OCI-LY7 (cell line): ENCODE data around the gene MAL. TPM values are rescaled to one million over a fixed set of nuclear protein-coding genes. Genes with fewer than 3 reads are reported as not detected.

ENCODE experiments used
- BruUV-seq: library from RNA; stranded (reverse); fragments of 400-500 nt; replicated peaks from 2 replicates; lab custom pipeline; 2021; lab: Mats Ljungman, UMichigan
- CTCF ChIA-PET: fragments of 300-600 bp; sonication (Branson Sonifier 250); formaldehyde crosslinking; loops from one replicate; lab custom pipeline; 2022; ENCODE audit warnings: antibody characterized with exemption; ENCODE audit not compliant: unreplicated experiment; lab: Charles Lee
- POLR2A ChIA-PET: fragments of 300-600 bp; sonication (Branson Sonifier 250); formaldehyde crosslinking; loops from one replicate; lab custom pipeline; 2022; ENCODE audit warnings: antibody characterized with exemption; lab: Charles Lee
- DNase-seq: peaks from one replicate; pipeline ENCODE4 v3.0.0-alpha.2; 2015; ENCODE audit warnings: low spot score
- H2AFZ ChIP-seq: fragments of 200-600 bp; sonication (generic), shearing (Covaris generic); 2 replicates; pipeline ENCODE4 v1.6.1; 2014; ENCODE audit warnings: mild to moderate bottlenecking, antibody characterized with exemption, low read length, moderate library complexity
- H3K27ac ChIP-seq: fragments of 200-600 bp; sonication (generic); 2 replicates; pipeline ENCODE4 v1.5.1; 2014; ENCODE audit warnings: mixed run types, low read depth, mild to moderate bottlenecking, moderate library complexity, low read length, inconsistent platforms; ENCODE audit not compliant: poor library complexity, severe bottlenecking
- H3K36me3 ChIP-seq: fragments of 200-600 bp; sonication (generic); 2 replicates; pipeline ENCODE4 v1.6.1; 2014; ENCODE audit warnings: mild to moderate bottlenecking, antibody characterized with exemption, low read length, moderate library complexity, mixed read lengths; ENCODE audit not compliant: insufficient read depth
- H3K4me1 ChIP-seq: fragments of 200-600 bp; sonication (generic); 2 replicates; pipeline ENCODE4 v1.5.1; 2014; ENCODE audit warnings: mild to moderate bottlenecking, low read length; ENCODE audit not compliant: insufficient read depth, poor library complexity, severe bottlenecking
- H3K4me2 ChIP-seq: fragments of 200-600 bp; sonication (generic); 2 replicates; pipeline ENCODE4 v1.6.1; 2014; ENCODE audit warnings: mild to moderate bottlenecking, low read length
- H3K4me3 ChIP-seq: fragments of 200-600 bp; sonication (generic); 2 replicates; pipeline ENCODE4 v1.5.1; 2014; ENCODE audit warnings: mild to moderate bottlenecking, low read depth, low read length; ENCODE audit not compliant: poor library complexity, severe bottlenecking
- H3K79me2 ChIP-seq: fragments of 200-600 bp; sonication (generic); 2 replicates; pipeline ENCODE4 v1.6.1; 2016; ENCODE audit warnings: low read depth, mild to moderate bottlenecking, low read length, moderate library complexity, mixed read lengths; ENCODE audit not compliant: insufficient read depth
- H3K9me2 ChIP-seq: fragments of 200-600 bp; sonication (generic); 2 replicates; pipeline ENCODE4 v1.6.1; 2016; ENCODE audit warnings: mild to moderate bottlenecking, low read length, mixed read lengths; ENCODE audit not compliant: insufficient read depth
- H3K9me3 ChIP-seq: fragments of 200-600 bp; sonication (generic); 2 replicates; pipeline ENCODE4 v1.6.1; 2014; ENCODE audit warnings: mild to moderate bottlenecking, mixed run types, low read length, mixed read lengths
- H4K20me1 ChIP-seq: fragments of 200-600 bp; sonication (generic); 2 replicates; pipeline ENCODE4 v1.6.1; 2014; ENCODE audit warnings: mild to moderate bottlenecking, antibody characterized with exemption, low read length, moderate library complexity, mixed read lengths; ENCODE audit not compliant: insufficient read depth
- EZH2phosphoT487 ChIP-seq: fragments of 200-600 bp; sonication (generic); IDR thresholded peaks from 2 replicates; pipeline ENCODE4 v1.6.1; 2018; ENCODE audit warnings: low read depth, borderline replicate concordance, mild to moderate bottlenecking, mixed run types, antibody characterized with exemption, low read length, moderate library complexity, mixed read lengths
- intact Hi-C: fragments of 100-400 bp; cut with micrococcal nuclease; formaldehyde crosslinking; loops from one replicate; pipeline ENCODE4 v1.10.0; 2022; ENCODE audit not compliant: unreplicated experiment
- total RNA-seq, 2 experiments: library from RNA; depleted of rRNA in 1 of 2; stranded (reverse); fragments of >200 nt in 1 of 2; shearing (Covaris generic) in 1 of 2; gene quantifications; 2 replicates each; pipeline ENCODE4 v1.2.3, GENCODE V29; 2014 to 2022
- TF ChIP-seq, protein P1 (sequence below): fragments of 200-600 bp; sonication (generic); conservative IDR thresholded peaks from 2 replicates; pipeline ENCODE4 v1.5.1; 2014; ENCODE audit warnings: mild to moderate bottlenecking, antibody characterized with exemption, low read length, moderate library complexity, mixed read lengths

Gene MAL
- total RNA-seq, 2 experiments from 2014 or later: not detected

DNA sequence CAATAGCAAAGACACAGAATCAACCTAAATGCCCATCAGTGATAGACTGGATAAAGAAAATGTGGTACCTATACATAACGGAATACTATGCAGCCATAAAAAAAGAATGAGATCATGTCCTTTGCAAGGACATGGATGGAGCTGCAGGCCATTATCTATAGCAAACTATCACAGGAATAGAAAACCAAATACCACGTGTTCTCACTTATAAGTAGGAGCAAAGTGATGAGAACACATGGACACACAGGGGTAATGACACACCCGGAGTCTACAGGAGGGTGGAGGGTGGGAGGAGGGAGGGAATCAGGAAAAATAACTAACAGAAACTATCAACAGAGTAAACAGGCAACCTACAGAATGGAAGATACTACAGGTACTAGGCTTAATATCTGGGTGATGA is 46.6 kb upstream of the MAL start:
- Histone ChIP-seq H2AFZ (no peak overlapping the region), H3K4me1 (no peaks in the 10 kb centered on the region), H3K36me3 (no peaks in the 10 kb centered on the region), H3K79me2 (no peaks in the 10 kb centered on the region), H3K4me2 (no peak overlapping the region), H3K9me2 (no peaks in the 10 kb centered on the region), H3K4me3 (no peak overlapping the region), H4K20me1 (no peaks in the 10 kb centered on the region), H3K9me3 (no peaks in the 10 kb centered on the region), H3K27ac (no peak overlapping the region)
- ChIA-PET CTCF (no interaction called here), POLR2A (no interaction called here)
- BruUV-seq: no TSS peak
- no peak for DNase-seq
- no peak for TF ChIP-seq EZH2phosphoT487
- TF ChIP-seq, protein P1, sequence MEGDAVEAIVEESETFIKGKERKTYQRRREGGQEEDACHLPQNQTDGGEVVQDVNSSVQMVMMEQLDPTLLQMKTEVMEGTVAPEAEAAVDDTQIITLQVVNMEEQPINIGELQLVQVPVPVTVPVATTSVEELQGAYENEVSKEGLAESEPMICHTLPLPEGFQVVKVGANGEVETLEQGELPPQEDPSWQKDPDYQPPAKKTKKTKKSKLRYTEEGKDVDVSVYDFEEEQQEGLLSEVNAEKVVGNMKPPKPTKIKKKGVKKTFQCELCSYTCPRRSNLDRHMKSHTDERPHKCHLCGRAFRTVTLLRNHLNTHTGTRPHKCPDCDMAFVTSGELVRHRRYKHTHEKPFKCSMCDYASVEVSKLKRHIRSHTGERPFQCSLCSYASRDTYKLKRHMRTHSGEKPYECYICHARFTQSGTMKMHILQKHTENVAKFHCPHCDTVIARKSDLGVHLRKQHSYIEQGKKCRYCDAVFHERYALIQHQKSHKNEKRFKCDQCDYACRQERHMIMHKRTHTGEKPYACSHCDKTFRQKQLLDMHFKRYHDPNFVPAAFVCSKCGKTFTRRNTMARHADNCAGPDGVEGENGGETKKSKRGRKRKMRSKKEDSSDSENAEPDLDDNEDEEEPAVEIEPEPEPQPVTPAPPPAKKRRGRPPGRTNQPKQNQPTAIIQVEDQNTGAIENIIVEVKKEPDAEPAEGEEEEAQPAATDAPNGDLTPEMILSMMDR: no peak
- intact Hi-C loops: no loop called here

DNA sequence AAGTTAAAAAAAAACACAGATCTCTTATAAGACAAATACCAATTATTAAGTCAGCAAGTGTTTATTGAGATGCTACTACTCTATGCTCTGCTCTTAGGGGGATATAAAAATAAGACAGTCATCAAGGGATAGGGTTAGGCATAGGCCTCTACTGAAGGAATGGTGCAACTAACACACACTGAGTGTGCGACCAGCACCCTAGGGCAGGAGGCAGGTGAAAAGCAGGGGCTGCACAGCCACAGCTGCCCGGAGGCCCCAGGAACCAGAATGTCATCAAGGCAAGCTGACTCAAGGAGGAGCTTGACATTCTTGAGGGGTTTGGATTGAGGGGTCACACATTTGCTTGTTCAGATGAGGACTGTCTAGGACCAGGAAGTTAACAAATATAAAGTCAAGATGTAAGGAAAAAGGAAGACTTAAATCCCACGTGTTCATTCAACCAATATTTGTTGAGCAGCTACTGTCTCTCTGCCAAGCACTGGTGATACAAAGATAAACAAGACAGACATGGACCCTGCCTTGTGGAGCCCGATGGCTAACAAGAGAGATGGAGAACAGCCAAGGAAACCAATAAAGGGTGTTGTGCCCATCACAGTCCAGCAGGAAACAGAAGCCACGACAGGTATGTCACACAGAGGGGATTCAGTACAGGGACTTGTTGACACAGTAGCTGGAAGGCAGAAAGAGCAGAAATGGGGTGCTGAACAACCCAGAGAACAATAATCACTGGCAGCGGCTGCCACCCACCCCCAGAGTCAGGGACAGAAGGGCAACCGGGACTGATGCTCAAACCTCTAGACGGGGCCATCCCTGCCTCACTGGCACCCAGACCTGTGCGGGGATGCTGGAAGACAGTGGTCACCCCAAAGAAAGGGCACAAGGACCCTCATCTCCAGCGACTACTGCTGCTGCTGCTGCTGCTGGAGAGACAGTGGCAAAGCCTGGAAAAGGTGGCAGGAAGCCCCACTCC is 45.8 kb upstream of the MAL start:
- DNase-seq: no peak
- H3K36me3 ChIP-seq: no peaks in the 10 kb centered on the region
- no TSS peak for BruUV-seq
- no peak overlapping the region for H3K4me3 ChIP-seq
- CTCF ChIA-PET: no interaction called here
- no peaks in the 10 kb centered on the region for H4K20me1 ChIP-seq
- no peak for TF ChIP-seq EZH2phosphoT487
- TF ChIP-seq, protein P1: no peak
- intact Hi-C loops: no loop called here
- H3K4me2 ChIP-seq: no peak overlapping the region
- H3K4me1 ChIP-seq: no peaks in the 10 kb centered on the region
- H3K27ac ChIP-seq: no peak overlapping the region
- no peak overlapping the region for H2AFZ ChIP-seq
- H3K79me2 ChIP-seq: no peaks in the 10 kb centered on the region
- H3K9me2 ChIP-seq: no peaks in the 10 kb centered on the region
- no peaks in the 10 kb centered on the region for H3K9me3 ChIP-seq
- POLR2A ChIA-PET: no interaction called here

DNA sequence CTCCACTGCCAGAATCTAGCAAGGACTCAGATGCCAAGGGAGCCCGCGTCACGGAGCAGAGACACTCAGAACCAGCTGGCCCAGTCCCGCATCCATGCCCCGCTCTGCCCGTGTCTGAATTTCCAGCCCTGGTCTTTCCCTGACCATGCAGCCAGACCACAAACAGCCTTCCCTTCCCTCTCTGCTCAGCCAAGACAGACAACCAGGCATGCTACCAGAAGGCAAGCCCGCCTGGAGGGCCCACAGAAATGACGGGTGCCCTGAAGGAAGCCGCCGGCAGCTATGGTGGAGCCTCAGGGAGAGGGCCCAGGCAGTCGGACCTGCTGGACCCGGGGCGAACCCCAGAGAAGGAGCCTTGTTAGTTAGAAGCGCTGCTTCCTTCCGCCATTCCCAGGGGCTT is 45.1 kb upstream of the MAL start:
- DNase-seq: no peak
- Histone ChIP-seq H3K9me3 (no peaks in the 10 kb centered on the region), H3K79me2 (no peaks in the 10 kb centered on the region), H3K9me2 (no peaks in the 10 kb centered on the region), H2AFZ (no peak overlapping the region), H3K4me1 (no peaks in the 10 kb centered on the region), H3K36me3 (no peaks in the 10 kb centered on the region), H4K20me1 (no peaks in the 10 kb centered on the region), H3K4me3 (no peak overlapping the region), H3K4me2 (no peak overlapping the region), H3K27ac (no peak overlapping the region)
- intact Hi-C loops: no loop called here
- no TSS peak for BruUV-seq
- POLR2A ChIA-PET: no interaction called here
- no peak for TF ChIP-seq EZH2phosphoT487
- TF ChIP-seq, protein P1: no peak
- CTCF ChIA-PET: no interaction called here
